IMR-90 (cell line): Measurements from ENCODE around the gene WFDC8. TPM values are rescaled to one million over a fixed set of nuclear protein-coding genes. Genes with fewer than 3 reads are reported as not detected.
"Not testable (repeated sequence)": the region's sequence is repeated elsewhere in the genome, so short reads cannot be mapped to it uniquely, and the experiment has no call there.

ENCODE experiments used
- ATAC-seq: fragments of 200-7000 bp; cut with Tn5 transposase; 2 replicates; pipeline ENCODE4 v1.9.1; 2020; ENCODE audit warnings: low read depth, mild to moderate bottlenecking, moderate library complexity
- BruUV-seq: library from RNA; stranded (reverse); fragments of 400-500 nt; replicated peaks from 2 replicates; lab custom pipeline; 2021; lab: Mats Ljungman, UMichigan
- CTCF ChIA-PET: fragments of 300-600 bp; formaldehyde crosslinking; extraction: SDS; loops from one replicate; lab custom pipeline; 2021; ENCODE audit warnings: antibody characterized with exemption; lab: Yijun Ruan, JAX
- POLR2A ChIA-PET: fragments of 300-600 bp; sonication (Branson Sonifier 250); formaldehyde crosslinking; loops from one replicate; lab custom pipeline; 2022; ENCODE audit warnings: antibody characterized with exemption; ENCODE audit not compliant: unreplicated experiment; lab: Charles Lee
- DNase-seq: peaks from one replicate; pipeline ENCODE4 v3.0.0; 2013
- H2AFZ ChIP-seq: replicated peaks from 2 replicates; pipeline ENCODE3; 2013; ENCODE audit warnings: low read length, mild to moderate bottlenecking; ENCODE audit not compliant: poor library complexity
- H2AK5ac ChIP-seq: 2 replicates; pipeline ENCODE4 v1.6.1; 2013; ENCODE audit warnings: low read depth, low read length, inconsistent platforms
- H2AK9ac ChIP-seq: replicated peaks from 2 replicates; pipeline ENCODE3; 2013; ENCODE audit warnings: mild to moderate bottlenecking, low read depth, low read length, moderate library complexity; ENCODE audit not compliant: poor library complexity
- H2BK120ac ChIP-seq: 2 replicates; pipeline ENCODE4 v1.6.1; 2013; ENCODE audit warnings: low read depth, low read length, inconsistent platforms
- H2BK15ac ChIP-seq: 3 replicates; pipeline ENCODE4 v1.6.1; 2013; ENCODE audit warnings: low read depth, low read length, inconsistent platforms
- H2BK20ac ChIP-seq: 2 replicates; pipeline ENCODE4 v1.6.1; 2013; ENCODE audit warnings: low read depth, mild to moderate bottlenecking, inconsistent platforms, low read length, moderate library complexity
- H2BK5ac ChIP-seq: 2 replicates; pipeline ENCODE4 v1.6.1; 2013; ENCODE audit warnings: mild to moderate bottlenecking, low read depth, low read length, inconsistent platforms; ENCODE audit not compliant: poor library complexity, severe bottlenecking
- H3K14ac ChIP-seq: replicated peaks from 2 replicates; pipeline ENCODE4 v1.6.1; 2013; ENCODE audit warnings: low read depth, low read length, inconsistent platforms
- H3K18ac ChIP-seq: 2 replicates; pipeline ENCODE4 v1.6.1; 2013; ENCODE audit warnings: low read depth, low read length, control low read depth
- H3K23ac ChIP-seq: 2 replicates; pipeline ENCODE4 v1.6.1; 2013; ENCODE audit warnings: low read depth, low read length, inconsistent platforms
- H3K27ac ChIP-seq: 2 replicates; pipeline ENCODE4 v1.5.1; 2013; ENCODE audit warnings: mild to moderate bottlenecking, control low read depth, low read length; ENCODE audit not compliant: insufficient read depth
- H3K27me3 ChIP-seq: 2 replicates; pipeline ENCODE4 v1.6.1; 2013; ENCODE audit warnings: low read length; ENCODE audit not compliant: control insufficient read depth, insufficient read depth
- H3K36me3 ChIP-seq: 2 replicates; pipeline ENCODE4 v1.6.1; 2013; ENCODE audit warnings: low read length, mixed read lengths; ENCODE audit not compliant: control insufficient read depth, insufficient read depth
- H3K4ac ChIP-seq: 2 replicates; pipeline ENCODE4 v1.6.1; 2013; ENCODE audit warnings: low read depth, low read length, inconsistent platforms
- H3K4me1 ChIP-seq: 2 replicates; pipeline ENCODE4 v1.6.1; 2013; ENCODE audit warnings: low read length, mixed read lengths; ENCODE audit not compliant: control insufficient read depth, insufficient read depth
- H3K4me2 ChIP-seq: 2 replicates; pipeline ENCODE4 v1.6.1; 2013; ENCODE audit warnings: low read depth, mild to moderate bottlenecking, control low read depth, low read length, moderate library complexity
- H3K4me3 ChIP-seq: 2 replicates; pipeline ENCODE4 v1.5.1; 2013; ENCODE audit warnings: low read depth, mild to moderate bottlenecking, control low read depth, low read length, moderate library complexity; ENCODE audit not compliant: insufficient read depth
- H3K56ac ChIP-seq: 2 replicates; pipeline ENCODE4 v1.6.1; 2013; ENCODE audit warnings: low read length, inconsistent platforms; ENCODE audit not compliant: insufficient read depth; ENCODE audit errors: extremely low read depth
- H3K79me1 ChIP-seq, 2 experiments: 2 replicates each; pipeline ENCODE4 v1.6.1; 2013; ENCODE audit warnings: low read length in 2 of 2, inconsistent platforms in 1 of 2, low read depth in 1 of 2
- H3K9ac ChIP-seq: 2 replicates; pipeline ENCODE4 v1.6.1; 2013; ENCODE audit warnings: low read depth, low read length, control low read depth
- H3K9me1 ChIP-seq: 2 replicates; pipeline ENCODE4 v1.6.1; 2013; ENCODE audit warnings: low read length, inconsistent platforms; ENCODE audit not compliant: insufficient read depth
- H3K9me3 ChIP-seq: 2 replicates; pipeline ENCODE4 v1.6.1; 2013; ENCODE audit warnings: low read length; ENCODE audit not compliant: control insufficient read depth, insufficient read depth
- H4K20me1 ChIP-seq: 2 replicates; pipeline ENCODE4 v1.6.1; 2013; ENCODE audit warnings: low read length, inconsistent platforms; ENCODE audit not compliant: insufficient read depth
- H4K5ac ChIP-seq: 2 replicates; pipeline ENCODE4 v1.6.1; 2013; ENCODE audit warnings: mild to moderate bottlenecking, low read depth, low read length, control low read depth
- H4K8ac ChIP-seq, 2 experiments: 2 replicates each; pipeline ENCODE4 v1.6.1; 2013; ENCODE audit warnings: low read depth in 2 of 2, low read length in 2 of 2, control low read depth in 1 of 2, inconsistent platforms in 1 of 2
- H4K91ac ChIP-seq: 2 replicates; pipeline ENCODE4 v1.6.1; 2013; ENCODE audit warnings: low read depth, low read length, inconsistent platforms; ENCODE audit not compliant: insufficient read depth
- WGBS, 2 experiments: methylation state at CpG; one replicate each; pipeline versions ENCODE4 v1.1.5 to v1.1.7; 2013; ENCODE audit warnings: missing lambda C conversion rate in 2 of 2; ENCODE audit not compliant: insufficient read length in 1 of 2; ENCODE audit errors: extremely low coverage in 2 of 2; 5-methylcytosine and 5-hydroxymethylcytosine counted together
- dilution Hi-C: fragments of 300-500 bp; cut with HindIII; formaldehyde crosslinking; loops from one replicate; pipeline ENCODE4 v1.14.3; 2018; ENCODE audit warnings: low sequenced_read_pairs; ENCODE audit not compliant: unreplicated experiment
- in situ Hi-C: fragments of 300-500 bp; cut with MboI; formaldehyde crosslinking; loops from 3 replicates; pipeline ENCODE4 v1.14.3; 2019; ENCODE audit warnings: low sequenced_read_pairs, inconsistent platforms, mixed read lengths
- intact Hi-C: fragments of 100-400 bp; cut with micrococcal nuclease; formaldehyde crosslinking; loops from 2 replicates; pipeline ENCODE4 v1.10.0; 2022
- polyA plus RNA-seq, 3 experiments: library from polyadenylated mRNA; depleted of rRNA; stranded (reverse); fragments of >200 nt; gene quantifications; 2 replicates each; pipeline ENCODE4 v1.2.3, GENCODE V29; 2012; ENCODE audit warnings: low replicate concordance in 1 of 3
- total RNA-seq: library from RNA; depleted of rRNA; stranded (reverse); fragments of >200 nt; gene quantifications from 2 replicates; pipeline ENCODE4 v1.2.3, GENCODE V29; 2012

Gene WFDC8
- total and polyA plus RNA-seq, 2 of the 4 experiments (the other 2 are of a cell fraction), result not detected

DNA sequence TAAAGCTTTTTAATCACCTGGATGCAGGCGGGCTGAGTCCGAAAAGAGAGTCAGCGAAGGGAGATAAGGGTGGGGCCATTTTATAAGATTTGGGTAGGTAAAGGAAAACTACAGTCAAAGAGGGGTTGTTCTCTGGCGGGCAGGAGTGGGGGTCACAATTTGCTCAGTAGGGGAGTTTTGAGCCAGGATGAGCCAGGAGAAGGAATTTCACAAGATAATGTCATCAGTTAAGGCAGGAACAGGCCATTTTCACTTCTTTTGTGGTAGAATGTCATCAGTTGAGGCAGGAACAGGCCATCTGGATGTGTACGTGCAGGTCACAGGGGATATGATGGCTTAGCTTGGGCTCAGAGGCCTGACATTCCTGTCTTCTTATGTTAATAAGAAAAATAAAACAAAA is 5.2 kb upstream of the WFDC8 start:
- H2BK5ac ChIP-seq, H2BK20ac ChIP-seq, H3K27ac ChIP-seq, H2AK5ac ChIP-seq, POLR2A ChIA-PET, BruUV-seq, H3K56ac ChIP-seq, H3K18ac ChIP-seq, H3K14ac ChIP-seq, H4K5ac ChIP-seq, H3K23ac ChIP-seq, H3K4me2 ChIP-seq, H4K91ac ChIP-seq, H3K4ac ChIP-seq, H3K79me1 ChIP-seq, dilution Hi-C loops, H3K4me1 ChIP-seq, H4K8ac ChIP-seq, ATAC-seq, H3K27me3 ChIP-seq, H2BK120ac ChIP-seq, DNase-seq, H2BK15ac ChIP-seq, H4K20me1 ChIP-seq, H2AK9ac ChIP-seq, H3K9me3 ChIP-seq, intact Hi-C loops, H3K4me3 ChIP-seq, H3K9ac ChIP-seq, H3K9me1 ChIP-seq, H2AFZ ChIP-seq, in situ Hi-C loops, H3K36me3 ChIP-seq: not testable (repeated sequence)
- WGBS, 2 experiments, result 78% methylated on average over 3 of the region's 5 CpGs; no CpG with 5 or more reads in 1 of the 2 experiments
- CTCF ChIA-PET, result interaction anchor here (1.4 kb wide), 1 partner anchor 45 kb away, joined by 4 read pairs; the partner anchor contains the start of gene WFDC10A
